SKM-1 (cell line): ENCODE results near the gene ZNF585A.
"Not testable (repeated sequence)": the region's sequence is repeated elsewhere in the genome, so short reads cannot be mapped to it uniquely, and the experiment has no call there.

Experiments
- DNase-seq: peaks from one replicate; lab custom pipeline; 2025; ENCODE audit not compliant: unreplicated experiment; lab: John Stamatoyannopoulos, UW

Gene ZNF585A

GRCh38 chr19:37172368-37173366 is at the start of gene ZNF585A:
TSS of gene ZNF585A (minus strand) at chr19:37172695. CDS start at chr19:37169910, 2,785 bp downstream.
- peak; percentile 98 for DNase-seq

GRCh38 chr19:37221136-37221535 is 48.6 kb upstream of the ZNF585A start:
- no peak for DNase-seq

- no peak for DNase-seq
Observed at GRCh38 chr19:37220383-37220782, 47.9 kb upstream of the ZNF585A start.

- no peak for DNase-seq
Observed at GRCh38 chr19:37218592-37218935, 46.1 kb upstream of the ZNF585A start.

GRCh38 chr19:37217775-37218591 is 45.5 kb upstream of the ZNF585A start, which contains the start of gene ZNF383:
TSS of gene ZNF383 (plus strand) at chr19:37218214. CDS start at chr19:37230454, 12,240 bp downstream.
- DNase-seq = peak; percentile 83

GRCh38 chr19:37217480-37217774 is 44.9 kb upstream of the ZNF585A start:
- peak; percentile 67 for DNase-seq

GRCh38 chr19:37197768-37198167 is 25.3 kb upstream of the ZNF585A start:
- no peak for DNase-seq

GRCh38 chr19:37197115-37197514 is 24.6 kb upstream of the ZNF585A start:
- not testable (repeated sequence) for DNase-seq

GRCh38 chr19:37195248-37195647 is 22.8 kb upstream of the ZNF585A start:
- not testable (repeated sequence) for DNase-seq

- DNase-seq = not testable (repeated sequence)
Observed at GRCh38 chr19:37186071-37186470, 13.6 kb upstream of the ZNF585A start.

GRCh38 chr19:37165635-37166034 is 6.9 kb downstream of the ZNF585A start:
- DNase-seq = no peak

GRCh38 chr19:37160153-37160552 is 12.3 kb downstream of the ZNF585A start:
- DNase-seq = no peak

- no peak for DNase-seq
Observed at GRCh38 chr19:37148214-37148613, 24.3 kb downstream of the ZNF585A start.

- no peak for DNase-seq
Observed at GRCh38 chr19:37136111-37136510, 36.4 kb downstream of the ZNF585A start.

- DNase-seq = no peak
Observed at GRCh38 chr19:37128821-37129177, 43.7 kb downstream of the ZNF585A start.

- DNase-seq = no peak
Observed at GRCh38 chr19:37127999-37128820, 44.3 kb downstream of the ZNF585A start.

- DNase-seq = not testable (repeated sequence)
Observed at GRCh38 chr19:37122093-37122492, 50.4 kb downstream of the ZNF585A start.

GRCh38 chr19:37114001-37114400 is 58.5 kb downstream of the ZNF585A start:
- DNase-seq = no peak

- not testable (repeated sequence) for DNase-seq
Observed at GRCh38 chr19:37111753-37112152, 60.7 kb downstream of the ZNF585A start.

GRCh38 chr19:37104135-37104534 is 68.4 kb downstream of the ZNF585A start:
- DNase-seq = not testable (repeated sequence)

GRCh38 chr19:37098570-37098969 is 73.9 kb downstream of the ZNF585A start:
- no peak for DNase-seq
